Astrocyte (in vitro differentiated cells and primary cell): ENCODE results near the gene ABCA4. TPM values are rescaled to one million over a fixed set of nuclear protein-coding genes. Genes with fewer than 3 reads are reported as not detected.

Source experiments
- DNase-seq: peaks from one replicate; pipeline ENCODE4 v3.0.0-alpha.2; 2010; ENCODE audit warnings: low read depth
- FAIRE-seq: peaks from 2 replicates; lab custom pipeline; 2011; peaks lifted over from hg19 to GRCh38; lab: Jason Lieb, UNC
- H2AFZ ChIP-seq: 2 replicates; pipeline ENCODE4 v1.6.0; 2012; ENCODE audit warnings: low read depth, low read length, inconsistent platforms
- H3K27ac ChIP-seq: 2 replicates; pipeline ENCODE4 v1.5.1; 2011; ENCODE audit warnings: low read depth, low read length, inconsistent platforms
- H3K27me3 ChIP-seq: 2 replicates; pipeline ENCODE4 v1.6.0; 2011; ENCODE audit warnings: low read length, inconsistent platforms; ENCODE audit not compliant: insufficient read depth
- H3K36me3 ChIP-seq: 2 replicates; pipeline ENCODE4 v1.5.1; 2011; ENCODE audit warnings: low read length, inconsistent platforms; ENCODE audit not compliant: insufficient read depth
- H3K4me1 ChIP-seq: 2 replicates; pipeline ENCODE4 v1.5.1; 2011; ENCODE audit warnings: low read length, inconsistent platforms; ENCODE audit not compliant: insufficient read depth
- H3K4me2 ChIP-seq: 2 replicates; pipeline ENCODE4 v1.6.0; 2012; ENCODE audit warnings: low read length, inconsistent platforms
- H3K4me3 ChIP-seq: 2 replicates; pipeline ENCODE4 v1.5.1; 2011; ENCODE audit warnings: low read depth, mild to moderate bottlenecking, low read length, inconsistent platforms; ENCODE audit not compliant: insufficient read depth
- H3K79me2 ChIP-seq: 2 replicates; pipeline ENCODE4 v1.6.0; 2012; ENCODE audit warnings: mild to moderate bottlenecking, low read length, inconsistent platforms; ENCODE audit not compliant: insufficient read depth
- H3K9ac ChIP-seq: 2 replicates; pipeline ENCODE4 v1.6.0; 2012; ENCODE audit warnings: mild to moderate bottlenecking, low read length, inconsistent platforms
- H3K9me3 ChIP-seq: 2 replicates; pipeline ENCODE4 v1.5.1; 2012; ENCODE audit warnings: low read depth, mild to moderate bottlenecking, low read length, inconsistent platforms; ENCODE audit not compliant: insufficient read depth
- H4K20me1 ChIP-seq: 2 replicates; pipeline ENCODE4 v1.6.0; 2012; ENCODE audit warnings: low read length, inconsistent platforms; ENCODE audit not compliant: insufficient read depth
- H3K27ac Mint-ChIP-seq: one replicate; pipeline ENCODE4 v1.8.0; 2021; ENCODE audit warnings: mild to moderate bottlenecking, mixed read lengths; ENCODE audit not compliant: unreplicated experiment
- H3K27me3 Mint-ChIP-seq: one replicate; pipeline ENCODE4 v1.8.0; 2021; ENCODE audit warnings: low read depth, mixed read lengths; ENCODE audit not compliant: unreplicated experiment
- H3K36me3 Mint-ChIP-seq: one replicate; pipeline ENCODE4 v1.8.0; 2021; ENCODE audit warnings: low read depth, mixed read lengths; ENCODE audit not compliant: unreplicated experiment
- H3K4me1 Mint-ChIP-seq: one replicate; pipeline ENCODE4 v1.8.0; 2021; ENCODE audit warnings: low read depth, mixed read lengths; ENCODE audit not compliant: unreplicated experiment
- H3K4me3 Mint-ChIP-seq: one replicate; pipeline ENCODE4 v1.8.0; 2021; ENCODE audit warnings: mild to moderate bottlenecking, moderate library complexity, mixed read lengths; ENCODE audit not compliant: unreplicated experiment
- H3K9me3 Mint-ChIP-seq: one replicate; pipeline ENCODE4 v1.8.0; 2021; ENCODE audit warnings: mild to moderate bottlenecking, mixed read lengths; ENCODE audit not compliant: unreplicated experiment
- EZH2 ChIP-seq: IDR thresholded peaks from 2 replicates; pipeline ENCODE4 v1.6.1; 2012; ENCODE audit warnings: mild to moderate bottlenecking, low read length, inconsistent platforms; ENCODE audit not compliant: insufficient read depth
- total RNA-seq: library from RNA; stranded (reverse); gene quantifications from 2 replicates; pipeline ENCODE4 v1.2.1, GENCODE V29; 2021
- TF ChIP-seq, protein P1 (sequence below): IDR thresholded peaks from 2 replicates; pipeline ENCODE4 v1.5.1; 2011; ENCODE audit warnings: low read depth, mild to moderate bottlenecking, inconsistent platforms, low read length, moderate library complexity; ENCODE audit not compliant: insufficient read depth

Gene ABCA4
- total RNA-seq, 1 donor from 2014 or later: 0.20 TPM

DNA sequence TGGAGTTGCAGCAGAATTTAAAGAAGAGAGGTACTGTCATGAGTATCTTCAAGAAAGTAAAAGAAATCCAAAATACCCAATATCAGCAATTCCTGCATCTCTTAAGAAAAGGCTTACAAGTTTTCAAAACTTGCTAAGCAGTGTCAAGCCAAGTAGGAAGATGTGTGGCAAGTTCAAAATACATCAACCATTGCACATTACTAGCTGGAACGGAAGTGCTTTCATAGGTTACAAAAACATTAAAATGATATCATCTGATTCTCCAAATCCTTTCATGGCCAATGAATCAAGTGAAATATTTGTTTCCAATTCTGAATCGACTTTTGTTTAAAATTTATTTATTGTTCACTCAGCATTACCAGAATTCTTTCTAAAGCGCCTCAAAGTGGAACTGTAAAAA is 5.7 kb upstream of the ABCA4 start:
- no peaks in the 10 kb centered on the region for H3K36me3 ChIP-seq
- H4K20me1 ChIP-seq: no peaks in the 10 kb centered on the region
- Mint-ChIP-seq H3K36me3 (no peaks in the 10 kb centered on the region), H3K4me1 (peaks cover 22% of the 10 kb centered on the region), H3K4me3 (no peak overlapping the region), H3K9me3 (no peaks in the 10 kb centered on the region), H3K27ac (no peak overlapping the region), H3K27me3 (peaks cover 4% of the 10 kb centered on the region)
- peaks cover 14% of the 10 kb centered on the region for H3K4me1 ChIP-seq
- H3K27ac ChIP-seq: no peak overlapping the region
- no peaks in the 10 kb centered on the region for H3K79me2 ChIP-seq
- DNase-seq: no peak
- H2AFZ ChIP-seq: no peak overlapping the region
- no peak overlapping the region for H3K4me3 ChIP-seq
- H3K4me2 ChIP-seq: no peak overlapping the region
- TF ChIP-seq, protein P1, sequence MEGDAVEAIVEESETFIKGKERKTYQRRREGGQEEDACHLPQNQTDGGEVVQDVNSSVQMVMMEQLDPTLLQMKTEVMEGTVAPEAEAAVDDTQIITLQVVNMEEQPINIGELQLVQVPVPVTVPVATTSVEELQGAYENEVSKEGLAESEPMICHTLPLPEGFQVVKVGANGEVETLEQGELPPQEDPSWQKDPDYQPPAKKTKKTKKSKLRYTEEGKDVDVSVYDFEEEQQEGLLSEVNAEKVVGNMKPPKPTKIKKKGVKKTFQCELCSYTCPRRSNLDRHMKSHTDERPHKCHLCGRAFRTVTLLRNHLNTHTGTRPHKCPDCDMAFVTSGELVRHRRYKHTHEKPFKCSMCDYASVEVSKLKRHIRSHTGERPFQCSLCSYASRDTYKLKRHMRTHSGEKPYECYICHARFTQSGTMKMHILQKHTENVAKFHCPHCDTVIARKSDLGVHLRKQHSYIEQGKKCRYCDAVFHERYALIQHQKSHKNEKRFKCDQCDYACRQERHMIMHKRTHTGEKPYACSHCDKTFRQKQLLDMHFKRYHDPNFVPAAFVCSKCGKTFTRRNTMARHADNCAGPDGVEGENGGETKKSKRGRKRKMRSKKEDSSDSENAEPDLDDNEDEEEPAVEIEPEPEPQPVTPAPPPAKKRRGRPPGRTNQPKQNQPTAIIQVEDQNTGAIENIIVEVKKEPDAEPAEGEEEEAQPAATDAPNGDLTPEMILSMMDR: no peak
- TF ChIP-seq EZH2: no peak
- H3K27me3 ChIP-seq: no peaks in the 10 kb centered on the region
- FAIRE-seq: no peak
- H3K9ac ChIP-seq: no peak overlapping the region
- H3K9me3 ChIP-seq: no peaks in the 10 kb centered on the region

GRCh38 chr1:94125551-94126514 is 4.9 kb upstream of the ABCA4 start:
- DNase-seq: no peak

More at GRCh38 chr1:94125551-94126514, 4.9 kb upstream of the ABCA4 start:
- Histone ChIP-seq H3K4me3 (no peak overlapping the region), H3K4me1 (peaks cover 6% of the 10 kb centered on the region), H3K4me2 (no peak overlapping the region), H2AFZ (no peak overlapping the region), H3K9ac (no peak overlapping the region), H3K9me3 (no peaks in the 10 kb centered on the region), H3K79me2 (no peaks in the 10 kb centered on the region), H3K36me3 (no peaks in the 10 kb centered on the region), H3K27ac (no peak overlapping the region), H4K20me1 (no peaks in the 10 kb centered on the region), H3K27me3 (no peaks in the 10 kb centered on the region)
- Mint-ChIP-seq H3K27ac (no peak overlapping the region), H3K4me3 (no peak overlapping the region), H3K36me3 (no peaks in the 10 kb centered on the region), H3K4me1 (peaks cover 20% of the 10 kb centered on the region), H3K9me3 (peaks cover 3% of the 10 kb centered on the region), H3K27me3 (peaks cover 7% of the 10 kb centered on the region)
- no peak for TF ChIP-seq EZH2
- TF ChIP-seq, protein P1: no peak
- no peak for FAIRE-seq
